IMR-90 (cell line): ENCODE data around the gene AAMP. TPM values are rescaled to one million over a fixed set of nuclear protein-coding genes. Genes with fewer than 3 reads are reported as not detected.

Experiments
- ATAC-seq: fragments of 200-7000 bp; cut with Tn5 transposase; 2 replicates; pipeline ENCODE4 v1.9.1; 2020; ENCODE audit warnings: low read depth, mild to moderate bottlenecking, moderate library complexity
- BruUV-seq: library from RNA; stranded (reverse); fragments of 400-500 nt; replicated peaks from 2 replicates; lab custom pipeline; 2021; lab: Mats Ljungman, UMichigan
- CTCF ChIA-PET: fragments of 300-600 bp; formaldehyde crosslinking; extraction: SDS; loops from one replicate; lab custom pipeline; 2021; ENCODE audit warnings: antibody characterized with exemption; lab: Yijun Ruan, JAX
- POLR2A ChIA-PET: fragments of 300-600 bp; sonication (Branson Sonifier 250); formaldehyde crosslinking; loops from one replicate; lab custom pipeline; 2022; ENCODE audit warnings: antibody characterized with exemption; ENCODE audit not compliant: unreplicated experiment; lab: Charles Lee
- DNase-seq: peaks from one replicate; pipeline ENCODE4 v3.0.0; 2013
- H2AFZ ChIP-seq: replicated peaks from 2 replicates; pipeline ENCODE3; 2013; ENCODE audit warnings: low read length, mild to moderate bottlenecking; ENCODE audit not compliant: poor library complexity
- H2AK5ac ChIP-seq: 2 replicates; pipeline ENCODE4 v1.6.1; 2013; ENCODE audit warnings: low read depth, low read length, inconsistent platforms
- H2AK9ac ChIP-seq: replicated peaks from 2 replicates; pipeline ENCODE3; 2013; ENCODE audit warnings: mild to moderate bottlenecking, low read depth, low read length, moderate library complexity; ENCODE audit not compliant: poor library complexity
- H2BK120ac ChIP-seq: 2 replicates; pipeline ENCODE4 v1.6.1; 2013; ENCODE audit warnings: low read depth, low read length, inconsistent platforms
- H2BK15ac ChIP-seq: 3 replicates; pipeline ENCODE4 v1.6.1; 2013; ENCODE audit warnings: low read depth, low read length, inconsistent platforms
- H2BK20ac ChIP-seq: 2 replicates; pipeline ENCODE4 v1.6.1; 2013; ENCODE audit warnings: low read depth, mild to moderate bottlenecking, inconsistent platforms, low read length, moderate library complexity
- H2BK5ac ChIP-seq: 2 replicates; pipeline ENCODE4 v1.6.1; 2013; ENCODE audit warnings: mild to moderate bottlenecking, low read depth, low read length, inconsistent platforms; ENCODE audit not compliant: poor library complexity, severe bottlenecking
- H3K14ac ChIP-seq: replicated peaks from 2 replicates; pipeline ENCODE4 v1.6.1; 2013; ENCODE audit warnings: low read depth, low read length, inconsistent platforms
- H3K18ac ChIP-seq: 2 replicates; pipeline ENCODE4 v1.6.1; 2013; ENCODE audit warnings: low read depth, low read length, control low read depth
- H3K23ac ChIP-seq: 2 replicates; pipeline ENCODE4 v1.6.1; 2013; ENCODE audit warnings: low read depth, low read length, inconsistent platforms
- H3K27ac ChIP-seq: 2 replicates; pipeline ENCODE4 v1.5.1; 2013; ENCODE audit warnings: mild to moderate bottlenecking, control low read depth, low read length; ENCODE audit not compliant: insufficient read depth
- H3K27me3 ChIP-seq: 2 replicates; pipeline ENCODE4 v1.6.1; 2013; ENCODE audit warnings: low read length; ENCODE audit not compliant: control insufficient read depth, insufficient read depth
- H3K36me3 ChIP-seq: 2 replicates; pipeline ENCODE4 v1.6.1; 2013; ENCODE audit warnings: low read length, mixed read lengths; ENCODE audit not compliant: control insufficient read depth, insufficient read depth
- H3K4ac ChIP-seq: 2 replicates; pipeline ENCODE4 v1.6.1; 2013; ENCODE audit warnings: low read depth, low read length, inconsistent platforms
- H3K4me1 ChIP-seq: 2 replicates; pipeline ENCODE4 v1.6.1; 2013; ENCODE audit warnings: low read length, mixed read lengths; ENCODE audit not compliant: control insufficient read depth, insufficient read depth
- H3K4me2 ChIP-seq: 2 replicates; pipeline ENCODE4 v1.6.1; 2013; ENCODE audit warnings: low read depth, mild to moderate bottlenecking, control low read depth, low read length, moderate library complexity
- H3K4me3 ChIP-seq: 2 replicates; pipeline ENCODE4 v1.5.1; 2013; ENCODE audit warnings: low read depth, mild to moderate bottlenecking, control low read depth, low read length, moderate library complexity; ENCODE audit not compliant: insufficient read depth
- H3K56ac ChIP-seq: 2 replicates; pipeline ENCODE4 v1.6.1; 2013; ENCODE audit warnings: low read length, inconsistent platforms; ENCODE audit not compliant: insufficient read depth; ENCODE audit errors: extremely low read depth
- H3K79me1 ChIP-seq, 2 experiments: 2 replicates each; pipeline ENCODE4 v1.6.1; 2013; ENCODE audit warnings: low read length in 2 of 2, inconsistent platforms in 1 of 2, low read depth in 1 of 2
- H3K9ac ChIP-seq: 2 replicates; pipeline ENCODE4 v1.6.1; 2013; ENCODE audit warnings: low read depth, low read length, control low read depth
- H3K9me1 ChIP-seq: 2 replicates; pipeline ENCODE4 v1.6.1; 2013; ENCODE audit warnings: low read length, inconsistent platforms; ENCODE audit not compliant: insufficient read depth
- H3K9me3 ChIP-seq: 2 replicates; pipeline ENCODE4 v1.6.1; 2013; ENCODE audit warnings: low read length; ENCODE audit not compliant: control insufficient read depth, insufficient read depth
- H4K20me1 ChIP-seq: 2 replicates; pipeline ENCODE4 v1.6.1; 2013; ENCODE audit warnings: low read length, inconsistent platforms; ENCODE audit not compliant: insufficient read depth
- H4K5ac ChIP-seq: 2 replicates; pipeline ENCODE4 v1.6.1; 2013; ENCODE audit warnings: mild to moderate bottlenecking, low read depth, low read length, control low read depth
- H4K8ac ChIP-seq, 2 experiments: 2 replicates each; pipeline ENCODE4 v1.6.1; 2013; ENCODE audit warnings: low read depth in 2 of 2, low read length in 2 of 2, control low read depth in 1 of 2, inconsistent platforms in 1 of 2
- H4K91ac ChIP-seq: 2 replicates; pipeline ENCODE4 v1.6.1; 2013; ENCODE audit warnings: low read depth, low read length, inconsistent platforms; ENCODE audit not compliant: insufficient read depth
- MXI1 ChIP-seq: IDR thresholded peaks from 2 replicates; pipeline ENCODE4 v1.6.1; 2012; ENCODE audit warnings: low read depth, mild to moderate bottlenecking, low read length, moderate library complexity, borderline replicate concordance
- RCOR1 ChIP-seq: IDR thresholded peaks from 2 replicates; pipeline ENCODE4 v1.6.1; 2012; ENCODE audit warnings: mild to moderate bottlenecking, low read length, improper control_type of control experiment; ENCODE audit not compliant: insufficient replicate concordance
- WGBS, 2 experiments: methylation state at CpG; one replicate each; pipeline versions ENCODE4 v1.1.5 to v1.1.7; 2013; ENCODE audit warnings: missing lambda C conversion rate in 2 of 2; ENCODE audit not compliant: insufficient read length in 1 of 2; ENCODE audit errors: extremely low coverage in 2 of 2; 5-methylcytosine and 5-hydroxymethylcytosine counted together
- dilution Hi-C: fragments of 300-500 bp; cut with HindIII; formaldehyde crosslinking; loops from one replicate; pipeline ENCODE4 v1.14.3; 2018; ENCODE audit warnings: low sequenced_read_pairs; ENCODE audit not compliant: unreplicated experiment
- in situ Hi-C: fragments of 300-500 bp; cut with MboI; formaldehyde crosslinking; loops from 3 replicates; pipeline ENCODE4 v1.14.3; 2019; ENCODE audit warnings: low sequenced_read_pairs, inconsistent platforms, mixed read lengths
- intact Hi-C: fragments of 100-400 bp; cut with micrococcal nuclease; formaldehyde crosslinking; loops from 2 replicates; pipeline ENCODE4 v1.10.0; 2022
- polyA plus RNA-seq, 3 experiments: library from polyadenylated mRNA; depleted of rRNA; stranded (reverse); fragments of >200 nt; gene quantifications; 2 replicates each; pipeline ENCODE4 v1.2.3, GENCODE V29; 2012; ENCODE audit warnings: low replicate concordance in 1 of 3
- total RNA-seq: library from RNA; depleted of rRNA; stranded (reverse); fragments of >200 nt; gene quantifications from 2 replicates; pipeline ENCODE4 v1.2.3, GENCODE V29; 2012

AAMP gene
- total and polyA plus RNA-seq, 2 of the 4 experiments (the other 2 are of a cell fraction): 104 to 112 TPM

- H3K4me1 ChIP-seq: peaks cover 18% of the 10 kb centered on the region
- H3K79me1 ChIP-seq: peaks cover 5 to 83% of the 10 kb centered on the region in 2 experiments
- no peak overlapping the region for H2BK5ac ChIP-seq
- TF ChIP-seq RCOR1 (no peak), MXI1 (no peak)
- DNase-seq (no peak), ATAC-seq (no peak)
- no peaks in the 10 kb centered on the region for H3K9me1 ChIP-seq
- in situ Hi-C loops (loop anchor here (10.0 kb wide), 1 partner anchor 116 kb away; the partner anchor contains the start of gene CTDSP1), dilution Hi-C loops (no loop called here), intact Hi-C loops (loop anchor here (10.0 kb wide), 1 partner anchor 286 kb away; the partner anchor contains the start of genes CNOT9 and USP37)
- no peak overlapping the region for H4K5ac ChIP-seq
- ChIA-PET CTCF (no interaction called here), POLR2A (interaction anchor here (0.7 kb wide), 1 partner anchor 8 kb away, joined by 3 read pairs; no protein-coding TSS in a partner anchor)
- H2BK15ac ChIP-seq: no peak overlapping the region
- no peak overlapping the region for H3K9ac ChIP-seq
- peaks cover 14% of the 10 kb centered on the region for H4K20me1 ChIP-seq
- H2BK20ac ChIP-seq: no peak overlapping the region
- H3K14ac ChIP-seq: no peak overlapping the region
- no peak overlapping the region for H3K56ac ChIP-seq
- no peaks in the 10 kb centered on the region for H3K27me3 ChIP-seq
- 76% methylated on average over 4 of the region's 16 CpGs; no CpG with 5 or more reads in 1 of the 2 experiments for WGBS, 2 experiments
- H2AK5ac ChIP-seq: no peak overlapping the region
- H2AFZ ChIP-seq: no peak overlapping the region
- no TSS peak for BruUV-seq
- H3K4me3 ChIP-seq: no peak overlapping the region
- H3K18ac ChIP-seq: no peak overlapping the region
- H3K36me3 ChIP-seq: peaks cover 71% of the 10 kb centered on the region
- no peak overlapping the region for H2AK9ac ChIP-seq
- no peaks in the 10 kb centered on the region for H3K9me3 ChIP-seq
- H3K4ac ChIP-seq: no peak overlapping the region
- no peak overlapping the region for H3K27ac ChIP-seq
- H3K4me2 ChIP-seq: no peak overlapping the region
- no peak overlapping the region for H4K91ac ChIP-seq
- H2BK120ac ChIP-seq: no peak overlapping the region
- H4K8ac ChIP-seq: no peak overlapping the region
- no peak overlapping the region for H3K23ac ChIP-seq
These were observed 8.8 kb upstream of the AAMP start for GRCh38 chr2:218278531-218279360.
